C4-2B (cell line): ENCODE results near the gene SOD1.

Experiments
- CTCF ChIP-seq: fragments of 450-650 bp; conservative IDR thresholded peaks from 2 replicates; pipeline ENCODE4 v1.5.1; 2017; ENCODE audit warnings: mild to moderate bottlenecking
- ZFX ChIP-seq: fragments of 450-650 bp; IDR thresholded peaks from 2 replicates; pipeline ENCODE4 v1.6.1; 2017

GRCh38 chr21:31671146-31671716 is 11.7 kb downstream of the SOD1 start:
- no peak for TF ChIP-seq CTCF
- TF ChIP-seq ZFX: no peak
